HG03565 (cell line): Measurements from ENCODE around the gene MCF2L.
"Not testable (repeated sequence)": the region's sequence is repeated elsewhere in the genome, so short reads cannot be mapped to it uniquely, and the experiment has no call there.

Source experiments
- ATAC-seq: cut with Tn5 transposase; IDR thresholded peaks from one replicate; pipeline ENCODE4 v1.9.1; 2021; ENCODE audit warnings: mild to moderate bottlenecking, moderate library complexity; ENCODE audit not compliant: unreplicated experiment

MCF2L gene

DNA sequence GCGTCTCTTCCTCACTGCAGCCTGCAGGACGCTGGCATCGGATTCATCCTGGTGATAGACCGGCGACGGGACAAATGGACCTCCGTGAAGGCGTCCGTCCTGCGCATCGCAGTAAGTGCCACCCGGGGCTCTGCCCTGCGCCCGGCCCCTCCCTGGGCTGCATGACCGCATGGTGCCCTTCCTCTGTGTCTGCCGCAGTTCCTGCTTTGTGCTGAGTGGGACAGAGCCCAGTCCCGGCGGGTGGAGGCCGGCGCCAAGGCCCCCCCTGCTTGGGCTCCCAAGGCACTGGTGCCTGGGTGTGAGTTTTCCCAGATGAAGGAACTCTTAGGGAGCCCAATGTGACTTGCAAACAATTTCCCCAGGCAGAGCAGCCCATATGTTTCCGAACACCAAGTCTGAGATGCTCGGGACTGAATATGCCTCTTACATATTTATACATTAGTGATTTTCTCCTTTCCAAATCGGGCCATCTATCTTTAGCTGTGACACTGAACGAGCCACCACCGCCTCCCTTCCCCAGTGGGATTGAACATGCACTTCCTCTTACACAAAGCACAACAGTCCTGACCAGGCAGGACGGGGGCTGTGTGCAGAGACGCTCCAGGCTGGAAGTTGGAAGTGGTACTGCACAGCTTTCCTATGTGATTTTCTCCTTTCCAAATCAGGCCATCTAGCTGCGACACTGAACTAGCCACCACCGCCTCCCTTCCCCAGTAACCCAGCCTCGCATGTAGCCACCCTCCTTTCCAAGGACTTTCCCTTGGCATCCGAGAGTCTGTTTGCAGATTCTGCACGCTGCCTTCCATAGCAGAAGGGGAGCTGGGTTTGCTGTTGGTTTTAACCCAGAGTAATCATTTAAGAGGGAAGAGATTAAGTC, 76.5 kb downstream of the MCF2L start:
- no peak for ATAC-seq

DNA sequence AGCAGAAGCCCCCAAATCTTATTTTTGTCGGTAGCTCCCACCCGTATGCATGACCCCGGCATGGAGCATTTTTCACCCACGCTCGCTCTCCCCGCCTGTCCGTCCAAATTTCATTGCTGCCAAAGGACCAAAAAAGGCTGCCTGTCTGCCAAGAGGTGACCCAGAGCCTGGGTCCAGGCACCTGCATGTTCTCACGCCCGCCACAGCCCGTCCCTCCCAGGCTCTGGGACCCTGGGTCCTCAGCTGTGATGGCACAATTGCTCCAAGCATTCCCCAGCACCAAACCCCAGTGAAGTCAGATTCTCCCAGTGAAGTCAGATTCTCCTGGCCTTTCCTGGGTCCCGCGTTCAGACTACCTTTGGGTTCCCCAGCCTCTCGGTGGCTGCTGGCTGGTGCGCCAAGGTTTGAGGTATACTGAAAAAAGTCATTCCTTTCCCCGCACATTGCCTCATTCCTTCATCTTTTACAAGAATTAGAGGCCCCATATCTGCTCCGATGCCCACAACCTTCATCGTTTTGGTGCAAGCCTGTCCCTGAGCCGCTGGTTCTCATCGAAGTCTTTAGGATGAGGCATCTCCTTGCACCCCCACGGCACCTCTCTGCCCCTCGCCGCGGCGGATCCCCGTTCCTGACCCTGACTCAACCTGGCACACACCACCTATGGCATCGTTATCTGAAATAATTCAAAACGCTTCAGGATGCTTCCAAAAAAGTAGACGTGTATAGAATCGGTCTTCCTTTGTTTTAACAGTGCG, 77.3 kb downstream of the MCF2L start:
- ATAC-seq, result no peak

DNA sequence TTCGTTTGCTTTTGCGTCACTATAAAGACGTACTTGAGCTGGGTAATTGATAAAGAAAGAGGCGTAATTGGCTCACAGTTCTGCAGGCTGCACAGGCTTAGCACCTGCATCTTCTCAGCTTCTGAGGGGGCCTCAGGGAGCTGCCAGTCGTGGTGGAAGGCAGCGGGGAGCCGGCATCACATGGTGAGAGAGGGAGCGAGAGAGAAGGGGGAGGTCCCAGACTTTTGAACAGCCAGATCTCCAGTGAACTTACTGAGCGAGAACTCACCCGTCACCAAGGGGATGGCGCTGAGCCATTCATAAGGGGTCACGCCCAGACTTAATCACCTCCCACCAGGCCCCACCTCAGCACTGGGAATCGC, 77.8 kb downstream of the MCF2L start:
- no peak for ATAC-seq

DNA sequence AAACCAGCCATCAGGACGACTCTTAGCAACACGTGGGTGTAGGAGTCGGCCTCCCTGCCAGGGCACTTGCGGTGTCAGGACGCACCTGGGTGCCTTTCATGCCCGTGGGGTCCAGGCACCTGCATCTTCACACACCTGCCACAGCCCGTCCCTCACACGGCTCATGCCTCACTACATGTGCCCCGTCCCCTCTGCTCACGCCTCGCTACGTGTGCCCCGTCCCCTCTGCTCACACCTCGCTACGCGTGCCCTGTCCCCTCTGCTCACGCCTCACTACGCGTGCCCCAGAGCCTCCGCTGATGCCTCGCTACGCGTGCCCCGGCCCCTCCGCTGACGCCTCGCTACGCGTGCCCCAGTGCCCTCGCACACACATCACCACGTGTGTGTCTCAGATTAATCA, 78.6 kb downstream of the MCF2L start:
- ATAC-seq, result no peak

DNA sequence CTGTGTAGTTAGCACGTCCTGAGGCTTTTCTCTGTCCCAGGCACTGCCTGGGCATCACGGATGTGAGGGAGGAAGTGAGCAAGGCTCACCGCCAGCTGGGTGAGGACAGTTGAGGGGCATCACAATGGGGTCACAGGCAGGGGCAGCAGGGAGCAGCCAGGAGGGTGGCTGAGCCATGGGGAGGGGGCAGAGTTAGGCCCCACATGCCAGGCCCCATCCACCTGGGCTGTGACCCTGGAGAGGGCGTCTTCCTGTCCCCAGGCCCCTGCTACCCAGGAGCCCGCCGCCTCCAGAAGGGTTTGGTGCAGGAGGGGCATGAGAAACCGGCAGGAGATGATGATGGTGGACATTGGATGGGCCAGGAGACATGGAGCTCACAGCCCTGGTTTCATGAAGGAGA, 79.8 kb downstream of the MCF2L start:
- ATAC-seq, result no peak

DNA sequence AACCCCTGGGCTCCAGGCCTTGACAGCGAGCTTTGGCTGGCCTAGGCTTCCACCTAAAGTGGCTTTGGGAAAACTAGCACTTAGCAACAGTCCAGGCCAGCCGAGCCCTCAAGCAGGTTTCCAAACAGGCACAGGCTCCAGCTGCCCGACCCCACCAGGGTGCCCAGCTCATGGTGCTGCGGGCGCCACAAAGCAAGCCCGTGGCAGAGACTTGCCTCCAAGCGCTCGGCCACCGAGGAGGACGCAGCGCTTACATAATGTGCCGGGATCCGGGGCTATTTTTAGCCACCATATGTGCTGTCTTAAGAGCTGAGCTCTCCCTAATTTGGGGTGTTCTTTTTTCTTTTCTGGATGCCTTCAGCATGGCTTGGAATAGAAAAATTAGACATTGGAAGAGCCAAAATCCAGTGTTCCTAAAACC, 80.5 kb downstream of the MCF2L start:
- no peak for ATAC-seq

DNA sequence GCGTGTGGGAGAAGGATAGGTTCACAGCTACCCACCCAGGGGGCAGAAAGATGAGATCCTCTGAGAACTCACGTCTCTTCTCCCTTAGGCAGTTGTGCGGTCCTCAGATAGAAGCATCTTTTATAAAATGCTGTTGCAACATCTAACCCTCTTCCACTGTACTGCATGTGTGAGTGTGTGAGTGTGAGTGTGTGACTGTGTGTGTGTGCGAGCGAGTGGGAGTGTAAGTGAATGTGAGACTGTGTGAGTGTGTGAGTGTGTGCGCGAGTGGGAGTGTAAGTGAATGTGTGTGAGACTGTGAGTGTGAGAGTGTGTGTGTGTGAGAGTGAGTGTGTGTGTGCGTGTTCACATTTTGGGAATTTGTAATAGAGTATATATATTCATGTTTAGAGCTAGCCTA, 81.0 kb downstream of the MCF2L start:
- ATAC-seq, result no peak

DNA sequence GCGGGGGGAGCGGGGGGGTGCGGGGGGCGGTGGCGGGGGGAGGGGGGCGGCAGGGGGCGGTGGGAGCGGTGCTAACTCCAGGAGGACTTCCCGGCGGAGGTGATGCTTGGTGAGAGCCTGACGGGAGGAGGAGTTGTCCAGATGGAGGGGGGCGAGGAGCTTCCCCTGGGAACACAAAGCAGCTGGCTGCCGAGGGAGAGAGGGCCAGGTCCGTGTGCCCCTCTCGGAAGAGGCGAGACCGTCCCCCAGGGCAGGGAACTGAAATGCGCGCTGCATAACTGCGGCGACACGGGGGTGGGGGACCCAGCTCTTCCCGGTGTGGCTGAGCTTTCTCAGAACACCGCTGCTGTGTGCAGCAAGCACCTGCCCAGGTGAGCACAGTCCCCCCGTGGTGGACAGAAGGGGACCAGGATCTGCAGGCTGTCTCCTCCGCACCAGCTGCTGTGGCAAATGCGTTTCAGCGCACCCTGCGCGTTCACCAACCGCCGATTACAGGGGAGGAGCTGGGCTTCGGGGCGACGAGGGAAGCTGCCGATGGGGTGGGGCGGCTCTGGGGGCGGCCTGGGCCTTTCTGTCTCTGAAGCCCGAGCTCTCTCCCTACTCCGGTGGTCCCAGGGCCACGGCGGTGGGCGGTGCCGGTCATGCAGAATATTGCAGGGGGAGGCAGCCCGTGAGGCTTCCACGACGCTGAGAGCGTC, 81.9 kb downstream of the MCF2L start:
- no peak for ATAC-seq

DNA sequence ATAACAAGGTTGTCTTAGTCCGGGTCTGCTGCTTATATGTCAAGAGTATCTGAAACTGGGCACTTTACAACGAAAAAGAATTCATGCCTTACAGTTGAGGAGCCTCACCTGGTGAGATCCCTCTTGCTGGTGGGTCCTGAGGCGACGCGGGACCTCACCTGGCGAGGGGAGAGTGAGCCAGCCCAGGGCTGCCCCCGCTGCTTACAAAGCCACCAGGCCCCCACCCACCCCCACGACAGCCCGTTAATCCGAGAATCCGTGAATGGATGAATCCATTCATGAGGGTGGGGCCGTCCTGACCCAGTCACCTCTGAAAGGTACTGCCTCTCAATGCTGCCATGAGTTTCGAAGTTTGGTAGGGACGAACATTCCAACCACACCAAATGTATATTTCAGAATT, 82.6 kb downstream of the MCF2L start:
- ATAC-seq, result no peak

DNA sequence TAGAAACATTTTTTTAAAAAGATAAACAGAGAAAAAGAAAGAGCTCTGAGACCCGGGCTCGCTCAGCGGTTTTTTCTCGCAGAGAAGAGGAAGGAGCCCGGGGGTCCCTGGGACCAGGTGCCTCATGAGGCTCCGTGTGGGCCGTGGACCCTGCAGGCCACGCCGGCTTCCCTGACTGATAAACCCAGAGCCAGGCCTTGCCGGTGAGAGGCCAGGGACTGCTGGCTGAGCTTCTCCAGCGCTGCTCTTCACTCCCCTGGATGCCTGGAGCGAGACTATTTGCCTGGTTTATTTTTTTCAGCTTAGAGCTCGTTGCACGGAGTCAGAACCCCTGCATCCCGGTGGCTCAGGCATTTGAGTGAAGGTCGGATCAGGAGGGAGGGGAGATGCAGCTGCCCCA, 83.2 kb downstream of the MCF2L start:
- ATAC-seq, result no peak

DNA sequence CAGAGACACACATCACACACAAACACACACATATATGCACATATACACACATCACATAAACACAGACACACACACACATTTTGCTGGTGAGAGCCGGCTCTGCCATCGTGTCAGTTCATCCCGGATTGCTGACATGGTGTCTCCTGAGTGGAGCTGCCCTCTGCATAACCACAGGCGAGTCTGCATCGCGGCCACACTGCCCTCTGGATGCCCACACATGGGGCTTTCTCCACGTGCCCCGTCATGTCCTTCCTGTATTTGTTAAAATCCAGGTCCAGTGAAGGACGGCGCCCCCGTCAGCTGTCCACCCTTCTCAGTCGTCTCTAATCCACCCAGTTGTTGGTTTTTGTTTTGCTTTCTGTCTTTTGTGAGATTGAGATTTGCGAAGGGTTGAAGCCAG, 84.0 kb downstream of the MCF2L start:
- ATAC-seq, result no peak

DNA sequence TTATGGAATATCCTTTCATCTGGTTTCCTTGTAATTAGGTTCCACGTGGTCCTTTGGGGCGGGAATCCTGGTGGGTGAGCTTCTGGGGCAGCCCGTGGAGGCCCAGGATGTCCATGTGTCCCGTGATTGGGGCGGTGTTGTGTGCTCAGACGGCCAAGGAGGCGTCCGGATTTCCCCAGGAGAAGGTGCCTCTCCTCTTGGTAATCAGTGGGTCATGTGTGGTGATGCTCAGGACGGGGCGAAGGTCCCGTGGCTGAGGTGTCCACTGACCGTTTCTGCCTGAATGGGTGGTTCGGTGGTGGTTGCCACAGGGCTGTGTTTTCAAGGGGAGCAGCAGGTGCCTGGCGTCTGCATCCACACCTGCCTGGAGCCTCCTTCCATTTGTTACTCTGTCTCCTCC, 84.4 kb downstream of the MCF2L start:
- no peak for ATAC-seq

DNA sequence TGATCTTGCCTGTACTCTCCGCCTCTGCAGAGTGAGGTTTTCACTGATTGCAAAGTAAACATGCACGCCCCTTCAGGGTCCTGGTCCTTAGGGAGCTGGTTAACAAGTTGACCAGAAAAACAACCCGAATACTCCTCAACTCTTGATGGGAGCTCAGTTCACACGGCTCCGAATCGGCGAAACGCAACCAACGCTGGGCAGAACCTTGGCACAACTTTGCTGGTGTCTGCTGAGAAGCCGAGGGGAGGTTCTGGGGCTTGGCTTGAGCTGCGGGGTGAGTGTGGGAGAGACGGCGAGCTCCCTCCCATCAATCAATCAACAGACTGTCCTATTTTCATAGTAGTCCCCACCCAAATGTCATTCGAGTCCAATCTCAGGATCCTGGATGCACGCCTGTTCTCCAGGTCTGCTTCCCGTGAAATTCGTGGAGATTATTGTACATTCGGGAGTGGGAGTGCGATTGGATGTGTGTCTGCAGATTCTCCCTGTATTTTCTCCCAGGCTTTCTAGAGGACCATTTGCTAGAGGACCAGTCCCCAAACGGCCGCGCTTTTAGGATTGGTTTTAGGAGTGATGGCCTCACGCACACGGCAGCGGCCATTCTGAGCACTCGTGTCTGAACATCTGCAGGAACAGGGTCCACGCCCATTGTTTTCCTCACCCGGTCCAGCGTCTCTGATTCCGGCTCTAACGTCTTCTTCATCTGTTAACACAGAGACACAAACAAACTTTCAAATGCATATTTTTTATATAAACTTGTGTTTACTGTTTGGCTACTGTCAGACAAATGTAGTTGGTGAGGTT, 85.0 kb downstream of the MCF2L start:
- no peak for ATAC-seq

DNA sequence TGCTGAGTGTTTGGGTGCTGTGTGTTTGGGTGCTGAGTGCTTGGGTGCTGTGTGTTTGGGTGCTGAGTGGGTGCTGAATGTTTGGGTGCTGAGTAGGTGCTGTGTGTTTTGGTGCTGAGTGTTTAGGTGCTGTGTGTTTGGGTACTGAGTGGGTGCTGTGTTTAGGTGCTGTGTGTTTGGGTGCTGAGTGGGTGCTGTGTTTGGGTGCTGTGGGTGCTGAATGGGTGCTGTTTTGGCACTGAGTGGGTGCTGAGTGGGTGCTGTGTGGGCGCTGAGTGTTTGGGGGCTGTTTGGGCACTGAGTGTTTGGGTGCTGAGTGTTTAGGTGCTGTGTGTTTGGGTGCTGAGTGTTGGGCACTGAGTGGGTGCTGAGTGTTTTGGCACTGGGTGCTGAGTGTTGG, 88.1 kb downstream of the MCF2L start:
- ATAC-seq, result no peak

DNA sequence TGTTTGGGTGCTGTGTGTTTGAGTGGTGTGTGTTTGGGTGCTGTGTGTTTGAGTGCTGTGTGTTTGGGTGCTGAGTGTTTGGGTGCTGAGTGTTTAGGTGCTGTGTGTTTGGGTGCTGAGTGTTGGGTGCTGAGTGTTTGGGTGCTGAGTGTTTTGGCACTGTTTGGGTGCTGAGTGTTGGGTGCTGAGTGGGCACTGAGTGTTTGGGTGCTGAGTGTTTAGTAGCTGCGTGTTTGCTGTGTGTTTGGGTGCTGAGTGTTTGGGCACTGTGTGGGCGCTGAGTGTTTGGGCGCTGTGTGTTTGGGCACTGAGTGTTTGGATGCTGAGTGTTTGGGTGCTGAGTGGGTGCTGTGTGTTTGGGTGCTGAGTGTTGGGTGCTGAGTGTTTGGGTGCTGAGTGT, 88.5 kb downstream of the MCF2L start:
- ATAC-seq, result not testable (repeated sequence)

DNA sequence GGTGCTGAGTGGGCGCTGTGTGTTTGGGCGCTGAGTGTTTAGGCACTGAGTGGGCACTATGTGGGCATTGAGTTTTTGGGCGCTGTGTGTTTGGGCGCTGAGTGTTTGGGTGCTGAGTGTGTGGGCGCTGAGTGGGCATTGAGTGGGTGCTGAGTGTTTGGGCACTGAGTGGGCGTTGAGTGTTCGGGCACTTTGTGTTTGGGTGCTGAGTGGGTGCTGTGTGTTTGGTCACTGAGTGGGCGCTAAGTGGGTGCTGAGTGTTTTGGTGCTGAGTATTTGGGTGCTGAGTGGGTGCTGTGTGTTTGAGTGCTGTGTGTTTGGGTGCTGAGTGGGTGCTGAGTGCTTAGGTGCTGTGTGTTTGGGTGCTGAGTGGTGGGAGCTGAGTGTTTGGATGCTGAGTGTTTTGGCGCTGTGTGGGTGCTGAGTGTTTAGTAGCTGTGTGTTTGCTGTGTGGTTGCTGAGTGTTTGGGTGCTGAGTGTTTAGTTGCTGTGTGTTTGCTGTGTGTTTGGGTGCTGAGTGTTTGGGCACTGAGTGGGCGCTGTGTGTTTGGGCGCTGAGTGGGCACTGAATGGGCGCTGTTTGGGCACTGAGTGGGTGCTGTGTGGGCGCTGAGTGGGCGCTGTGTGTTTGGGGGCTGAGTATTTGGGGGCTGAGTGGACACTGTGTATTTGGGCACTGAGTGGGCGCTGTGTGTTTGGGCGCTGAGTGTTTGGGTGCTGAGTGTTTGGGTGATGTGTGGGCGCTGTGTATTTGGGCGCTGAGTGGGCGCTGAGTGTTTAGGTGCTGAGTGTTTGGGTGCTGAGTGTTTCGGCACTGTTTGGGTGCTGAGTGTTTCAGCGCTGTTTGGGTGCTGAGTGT, 89.3 kb downstream of the MCF2L start:
- no peak for ATAC-seq

DNA sequence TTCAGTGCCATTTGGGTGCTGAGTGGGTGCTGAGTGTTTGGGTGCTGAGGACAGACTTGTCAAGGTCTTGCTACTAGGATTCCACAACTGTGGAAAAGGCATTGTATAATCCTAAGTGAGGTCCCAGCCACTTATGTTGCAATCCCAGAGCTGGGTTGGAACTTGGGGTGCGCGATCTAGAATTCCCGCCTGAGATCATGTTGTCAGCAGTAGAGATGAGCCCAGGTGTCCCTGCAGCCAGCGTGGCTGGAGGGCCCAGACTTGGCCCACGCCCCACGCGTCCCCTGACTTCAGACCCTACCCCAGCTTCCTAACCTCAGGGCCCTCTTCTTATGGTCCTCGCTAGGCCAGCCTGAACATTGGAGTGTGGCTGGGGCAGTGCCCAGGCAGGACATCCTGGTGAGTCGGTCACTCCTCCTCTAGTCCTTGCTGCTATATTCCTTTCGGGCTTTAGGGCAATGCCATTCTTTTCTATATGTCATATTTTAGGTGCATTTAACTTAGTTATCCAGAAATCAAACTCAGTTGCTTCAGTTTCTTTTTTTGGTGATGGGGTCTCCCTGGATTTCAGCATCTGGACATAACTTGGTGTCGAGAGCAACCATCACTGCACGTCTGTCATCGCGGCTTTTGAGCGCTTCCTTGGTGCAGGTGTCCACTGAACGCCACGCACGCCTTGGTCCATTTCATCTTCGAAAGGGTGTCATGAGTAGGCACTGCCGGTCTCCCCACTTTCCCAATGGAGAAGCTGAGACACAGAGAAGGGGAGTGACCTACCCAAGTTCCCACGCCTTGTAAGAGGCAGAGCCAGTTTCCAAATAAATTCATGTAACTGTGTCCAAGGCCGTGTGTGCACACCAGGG, 90.2 kb downstream of the MCF2L start:
- no peak for ATAC-seq

DNA sequence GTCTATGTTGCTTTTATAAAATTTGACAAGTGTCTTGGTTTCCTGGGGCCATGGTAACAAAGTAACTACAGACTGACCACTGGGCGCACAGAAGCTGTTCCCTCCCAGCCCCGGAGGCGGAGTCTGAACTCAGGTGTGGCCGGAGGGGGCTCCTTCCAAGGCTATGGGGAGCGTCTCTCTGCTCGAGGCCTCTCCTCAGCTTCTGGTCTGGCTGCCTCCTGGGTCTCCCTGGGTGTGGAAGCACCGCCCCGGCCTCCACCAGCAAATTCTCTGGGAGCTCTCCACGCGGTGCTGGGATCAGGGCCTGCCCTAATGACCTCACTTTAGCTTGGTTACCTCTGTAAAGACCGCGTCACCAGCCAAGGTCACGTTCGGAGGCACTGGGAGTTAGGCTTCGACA, 90.9 kb downstream of the MCF2L start:
- no peak for ATAC-seq
